Inferior parietal cortex (tissue), 1 donor: ENCODE measurements around the gene FOXL3.

Experiments
- DNase-seq: peaks from one replicate; pipeline ENCODE4 v3.0.0-alpha.2; 2016; ENCODE audit errors: extremely low spot score

Gene FOXL3

GRCh38 chr7:338295-339061 is 48.5 kb downstream of the FOXL3 start:
- DNase-seq: no peak

- DNase-seq: no peak
These were observed 49.0 kb downstream of the FOXL3 start for GRCh38 chr7:339062-339342.

GRCh38 chr7:339696-340095 is 49.7 kb downstream of the FOXL3 start:
- no peak for DNase-seq

- no peak for DNase-seq
These were observed 50.4 kb downstream of the FOXL3 start for GRCh38 chr7:340200-340937.
